Measurements from ENCODE around the gene TRIM75. TPM values are rescaled to one million over a fixed set of nuclear protein-coding genes. Genes with fewer than 3 reads are reported as not detected.
"Not testable (repeated sequence)": the region's sequence is repeated elsewhere in the genome, so short reads cannot be mapped to it uniquely, and the experiment has no call there.

TRIM75 gene
- total RNA-seq, 1 donor, result not detected

- Histone ChIP-seq H3K4me2 (ENCODE audit: insufficient read depth, low read length) (no peak overlapping the region), H4K20me1 (ENCODE audit: insufficient read depth, low read length) (no peaks in the 10 kb centered on the region), H2AFZ (ENCODE audit: low read length) (no peak overlapping the region), H3K27ac (ENCODE audit: low read depth, low read length) (no peak overlapping the region), H3K4me1 (ENCODE audit: insufficient read depth, low read length) (no peaks in the 10 kb centered on the region), H3K27me3 (ENCODE audit: insufficient read depth, low read length) (no peaks in the 10 kb centered on the region), H3K79me2 (ENCODE audit: insufficient read depth, low read length) (no peaks in the 10 kb centered on the region), H3K4me3 (ENCODE audit: insufficient read depth, low read length) (no peak overlapping the region), H3K9me3 (ENCODE audit: low read depth, low read length) (no peaks in the 10 kb centered on the region), H3K36me3 (ENCODE audit: insufficient read depth, low read length) (no peaks in the 10 kb centered on the region)
- no peak for TF ChIP-seq CTCF (IDR thresholded peaks at IDR 0.05; ENCODE audit: extremely low read depth, low read depth, low read length)
- peak; percentile 14 for DNase-seq (ENCODE audit: insufficient read length, low spot score, missing footprints)
Measured at GRCh38 chr4:165077034-165077578, 23.4 kb downstream of the TRIM75 start.

GRCh38 chr4:165079476-165079875 is 25.8 kb downstream of the TRIM75 start:
- Histone ChIP-seq H3K27me3 (ENCODE audit: insufficient read depth, low read length) (no peaks in the 10 kb centered on the region), H3K27ac (ENCODE audit: low read depth, low read length) (no peak overlapping the region), H3K36me3 (ENCODE audit: insufficient read depth, low read length) (no peaks in the 10 kb centered on the region), H4K20me1 (ENCODE audit: insufficient read depth, low read length) (no peaks in the 10 kb centered on the region), H3K4me1 (ENCODE audit: insufficient read depth, low read length) (no peaks in the 10 kb centered on the region), H3K4me3 (ENCODE audit: insufficient read depth, low read length) (no peak overlapping the region), H2AFZ (ENCODE audit: low read length) (no peak overlapping the region), H3K4me2 (ENCODE audit: insufficient read depth, low read length) (no peak overlapping the region), H3K9me3 (ENCODE audit: low read depth, low read length) (no peaks in the 10 kb centered on the region), H3K79me2 (ENCODE audit: insufficient read depth, low read length) (no peaks in the 10 kb centered on the region)
- DNase-seq (ENCODE audit: insufficient read length, low spot score, missing footprints), result no peak
- no peak for TF ChIP-seq CTCF (IDR thresholded peaks at IDR 0.05; ENCODE audit: extremely low read depth, low read depth, low read length)

GRCh38 chr4:165084787-165085186 is 31.1 kb downstream of the TRIM75 start:
- not testable (repeated sequence) for DNase-seq (ENCODE audit: insufficient read length, low spot score, missing footprints); H2AFZ ChIP-seq (ENCODE audit: low read length); H3K4me3 ChIP-seq (ENCODE audit: insufficient read depth, low read length); H3K27ac ChIP-seq (ENCODE audit: low read depth, low read length); H3K9me3 ChIP-seq (ENCODE audit: low read depth, low read length); H3K4me2 ChIP-seq (ENCODE audit: insufficient read depth, low read length); H3K36me3 ChIP-seq (ENCODE audit: insufficient read depth, low read length); H4K20me1 ChIP-seq (ENCODE audit: insufficient read depth, low read length); H3K4me1 ChIP-seq (ENCODE audit: insufficient read depth, low read length); H3K27me3 ChIP-seq (ENCODE audit: insufficient read depth, low read length); H3K79me2 ChIP-seq (ENCODE audit: insufficient read depth, low read length)

- no peak for DNase-seq (ENCODE audit: insufficient read length, low spot score, missing footprints)
- Histone ChIP-seq H2AFZ (ENCODE audit: low read length) (no peak overlapping the region), H3K27ac (ENCODE audit: low read depth, low read length) (no peak overlapping the region), H3K36me3 (ENCODE audit: insufficient read depth, low read length) (peaks cover 5% of the 10 kb centered on the region), H3K4me1 (ENCODE audit: insufficient read depth, low read length) (no peaks in the 10 kb centered on the region), H3K79me2 (ENCODE audit: insufficient read depth, low read length) (no peaks in the 10 kb centered on the region), H4K20me1 (ENCODE audit: insufficient read depth, low read length) (no peaks in the 10 kb centered on the region), H3K4me3 (ENCODE audit: insufficient read depth, low read length) (no peak overlapping the region), H3K27me3 (ENCODE audit: insufficient read depth, low read length) (no peaks in the 10 kb centered on the region), H3K9me3 (ENCODE audit: low read depth, low read length) (no peaks in the 10 kb centered on the region), H3K4me2 (ENCODE audit: insufficient read depth, low read length) (no peak overlapping the region)
- TF ChIP-seq CTCF (IDR thresholded peaks at IDR 0.05; ENCODE audit: extremely low read depth, low read depth, low read length), result no peak
Measured at GRCh38 chr4:165085946-165086345, 32.3 kb downstream of the TRIM75 start.
